Peyer's patch (tissue), 4 donors: Measurements from ENCODE around the gene ANKRD44. TPM values are rescaled to one million over a fixed set of nuclear protein-coding genes. Genes with fewer than 3 reads are reported as not detected.

Experiments
- DNase-seq, 3 donors: peaks; one replicate each; pipeline ENCODE4 v3.0.0-alpha.2; 2017 to 2019
- H3K27ac ChIP-seq, 4 donors: fragments of 200-600 bp; sonication (generic); one replicate each; pipeline ENCODE4 v1.5.1; 2016 to 2019
- H3K27me3 ChIP-seq, 2 donors: fragments of 200-600 bp; sonication (generic); one replicate each; pipeline ENCODE4 v1.5.1; 2019
- H3K36me3 ChIP-seq, 3 donors: fragments of 200-600 bp; sonication (generic); one replicate each; pipeline ENCODE4 v1.5.1; 2016 to 2019
- H3K4me1 ChIP-seq, 4 donors: fragments of 200-600 bp; sonication (generic); one replicate each; pipeline ENCODE4 v1.5.1; 2016 to 2019
- H3K4me3 ChIP-seq, 4 donors: fragments of 200-600 bp; sonication (generic); 1 replicate in 3 of 4; 2 replicates in 1 of 4; pipeline ENCODE4 v1.5.1; 2016 to 2019; ENCODE audit warnings: mild to moderate bottlenecking in 1 of 4
- H3K9me3 ChIP-seq, 4 donors: fragments of 200-600 bp; sonication (generic); one replicate each; pipeline ENCODE4 v1.5.1; 2016 to 2019; ENCODE audit warnings: mild to moderate bottlenecking in 1 of 4
- CTCF ChIP-seq, 6 experiments: fragments of 450-650 bp in 4 of 6; fragments of 200-600 bp in 2 of 6; sonication (generic) in 1 of 6; IDR thresholded peaks; one replicate each; pipeline ENCODE4 v1.5.1; 2017 to 2019; ENCODE audit warnings: antibody characterized with exemption in 6 of 6, mild to moderate bottlenecking in 3 of 6, moderate library complexity in 1 of 6
- POLR2A ChIP-seq, 2 donors: fragments of 450-650 bp; IDR thresholded peaks; one replicate each; pipeline ENCODE4 v1.5.1; 2017; ENCODE audit warnings: antibody characterized with exemption in 2 of 2, mild to moderate bottlenecking in 2 of 2, moderate library complexity in 2 of 2
- total RNA-seq, 4 donors: library from RNA; depleted of rRNA; stranded (reverse); fragments of >200 nt; gene quantifications; one replicate each; pipeline ENCODE4 v1.1.0, GENCODE V29; 2016

ANKRD44 gene
- total RNA-seq, 4 donors from 2014 or later = 24.8 to 215 (median 32.0) TPM

GRCh38 chr2:196990092-196990491 lies 320.5 kb downstream of the ANKRD44 start:
- H3K4me3 ChIP-seq = no peak overlapping the region
- TF ChIP-seq CTCF (IDR thresholded peaks at IDR 0.05) = no peak
- TF ChIP-seq POLR2A (IDR thresholded peaks at IDR 0.05) = no peak
- H3K9me3 ChIP-seq = no peaks in the 10 kb centered on the region
- H3K36me3 ChIP-seq = peaks cover 0 to 16% (median 0%) of the 10 kb centered on the region in 3 donors
- H3K27me3 ChIP-seq = no peaks in the 10 kb centered on the region
- no peak overlapping the region for H3K27ac ChIP-seq
- DNase-seq = no peak
- H3K4me1 ChIP-seq = peaks cover 0 to 10% (median 0%) of the 10 kb centered on the region in 4 donors

- TF ChIP-seq CTCF (IDR thresholded peaks at IDR 0.05) (no peak), POLR2A (IDR thresholded peaks at IDR 0.05) (no peak)
- Histone ChIP-seq H3K36me3 (peaks cover 0 to 11% (median 0%) of the 10 kb centered on the region in 3 donors), H3K27ac (no peak overlapping the region), H3K9me3 (no peaks in the 10 kb centered on the region), H3K27me3 (no peaks in the 10 kb centered on the region), H3K4me1 (peaks cover 0 to 10% (median 0%) of the 10 kb centered on the region in 4 donors), H3K4me3 (no peak overlapping the region)
- DNase-seq = no peak
Observed at GRCh38 chr2:196989496-196989895, 321.1 kb downstream of the ANKRD44 start.

GRCh38 chr2:196988639-196989038 lies 321.9 kb downstream of the ANKRD44 start:
- Histone ChIP-seq H3K36me3 (peaks cover 0 to 4% (median 0%) of the 10 kb centered on the region in 3 donors), H3K9me3 (no peaks in the 10 kb centered on the region), H3K27me3 (no peaks in the 10 kb centered on the region), H3K4me3 (no peak overlapping the region), H3K4me1 (peaks cover 0 to 10% (median 0%) of the 10 kb centered on the region in 4 donors), H3K27ac (peak overlapping the region in 2 of 4 donors; percentile 12 to 64)
- DNase-seq = no peak
- TF ChIP-seq CTCF (IDR thresholded peaks at IDR 0.05) = no peak
- no peak for TF ChIP-seq POLR2A (IDR thresholded peaks at IDR 0.05)

DNA sequence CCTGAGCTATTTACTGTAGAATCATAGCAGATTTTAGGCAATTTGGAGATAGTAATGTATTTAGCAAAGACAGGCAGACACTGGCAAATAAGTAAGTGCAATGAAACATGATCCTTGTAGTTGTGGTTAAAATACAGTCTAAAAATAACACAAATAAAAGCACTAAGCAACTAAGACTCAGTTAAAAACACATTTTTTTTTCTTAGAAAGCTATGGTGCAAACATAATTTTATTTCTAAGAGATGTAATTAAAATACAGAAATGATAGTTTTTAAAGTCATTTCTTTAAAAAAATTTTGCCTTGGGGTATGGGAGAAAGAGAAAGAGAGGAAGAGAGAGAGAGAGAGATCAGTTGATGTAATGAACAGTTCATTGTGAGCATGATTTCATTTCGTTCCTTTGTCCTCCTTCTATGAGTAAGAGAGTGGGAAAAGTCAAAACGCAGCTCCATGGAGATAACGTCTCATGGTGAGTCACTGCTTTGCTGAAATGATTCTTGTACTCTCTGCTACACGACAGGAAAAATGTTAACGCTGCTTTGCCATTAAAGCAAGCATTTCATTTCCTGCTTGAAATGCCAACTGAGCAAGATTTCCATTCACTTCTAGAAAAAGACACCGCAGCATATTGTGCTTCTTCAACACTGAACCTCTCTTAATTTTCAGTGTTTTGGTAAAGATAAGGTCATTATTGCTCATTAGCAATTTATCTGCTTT lies 322.8 kb downstream of the ANKRD44 start:
- DNase-seq = peak in 1 of 3 donors; percentile 55
- TF ChIP-seq POLR2A (IDR thresholded peaks at IDR 0.05) (no peak), CTCF (IDR thresholded peaks at IDR 0.05) (no peak)
- H3K4me3 ChIP-seq = no peak overlapping the region

DNA sequence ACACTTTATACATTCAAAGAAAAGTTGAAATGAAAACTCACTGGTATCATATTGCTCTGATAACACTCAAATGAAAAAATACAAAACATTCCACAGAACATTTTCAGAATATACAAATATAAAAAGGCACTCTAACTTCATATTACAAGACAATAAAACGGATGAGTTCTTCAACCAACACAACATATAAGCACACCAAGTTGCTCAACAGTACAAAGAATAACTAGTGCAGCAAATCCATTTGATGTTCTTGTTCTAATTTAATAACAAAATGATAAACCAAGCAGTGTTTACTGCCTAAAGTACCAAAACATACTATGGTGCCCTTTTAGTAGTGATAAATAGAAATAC lies 323.3 kb downstream of the ANKRD44 start:
- no peak for TF ChIP-seq POLR2A (IDR thresholded peaks at IDR 0.05)
- TF ChIP-seq CTCF (IDR thresholded peaks at IDR 0.05) = no peak
- DNase-seq = no peak

More for the DNA sequence above, 322.8 kb downstream of the ANKRD44 start:
- Histone ChIP-seq H3K36me3 (no peaks in the 10 kb centered on the region), H3K4me1 (peaks cover 0 to 10% (median 0%) of the 10 kb centered on the region in 4 donors), H3K9me3 (no peaks in the 10 kb centered on the region), H3K27me3 (no peaks in the 10 kb centered on the region), H3K27ac (peak overlapping the region in 2 of 4 donors; percentile 12 to 64)

More for the DNA sequence above, 323.3 kb downstream of the ANKRD44 start:
- no peaks in the 10 kb centered on the region for H3K9me3 ChIP-seq
- H3K4me1 ChIP-seq = peaks cover 0 to 10% (median 0%) of the 10 kb centered on the region in 4 donors
- H3K36me3 ChIP-seq = no peaks in the 10 kb centered on the region
- H3K27ac ChIP-seq = peak overlapping the region in 1 of 4 donors; percentile 64
- no peaks in the 10 kb centered on the region for H3K27me3 ChIP-seq
- no peak overlapping the region for H3K4me3 ChIP-seq
